Esophagus (tissue), 2 donors: ENCODE measurements around the gene CYFIP2. TPM values are rescaled to one million over a fixed set of nuclear protein-coding genes. Genes with fewer than 3 reads are reported as not detected.

Experiments
- H3K27ac ChIP-seq, 2 donors: one replicate each; pipeline ENCODE4 v1.5.1; 2013; ENCODE audit warnings: low read depth in 2 of 2, mild to moderate bottlenecking in 2 of 2, inconsistent platforms in 1 of 2, low read length in 1 of 2, moderate library complexity in 1 of 2
- H3K27me3 ChIP-seq, 2 donors: one replicate each; pipeline ENCODE4 v1.6.1; 2013; ENCODE audit warnings: low read length in 2 of 2, control low read depth in 1 of 2, mild to moderate bottlenecking in 1 of 2; ENCODE audit not compliant: insufficient read depth in 2 of 2, control insufficient read depth in 1 of 2
- H3K36me3 ChIP-seq, 2 donors: one replicate each; pipeline ENCODE4 v1.6.1; 2013; ENCODE audit warnings: low read length in 1 of 2; ENCODE audit not compliant: control insufficient read depth in 2 of 2, insufficient read depth in 2 of 2
- H3K4me1 ChIP-seq, 2 donors: one replicate each; pipeline ENCODE4 v1.6.1; 2013; ENCODE audit warnings: low read length in 1 of 2; ENCODE audit not compliant: control insufficient read depth in 2 of 2, insufficient read depth in 2 of 2
- H3K4me3 ChIP-seq, 2 donors: one replicate each; pipeline ENCODE4 v1.5.1; 2013; ENCODE audit warnings: low read length in 2 of 2, mild to moderate bottlenecking in 2 of 2, low read depth in 1 of 2, moderate library complexity in 1 of 2
- H3K9me3 ChIP-seq, 2 donors: one replicate each; pipeline ENCODE4 v1.6.1; 2013; ENCODE audit warnings: mild to moderate bottlenecking in 2 of 2, low read depth in 1 of 2, low read length in 1 of 2, moderate library complexity in 1 of 2; ENCODE audit not compliant: control insufficient read depth in 2 of 2, insufficient read depth in 1 of 2
- whole genome bisulfite sequencing, 2 donors: extraction: QIAGEN DNeasy Blood & Tissue Kit; methylation state at CpG; one replicate each; pipeline ENCODE4 v1.1.7; 2013; 5-methylcytosine and 5-hydroxymethylcytosine counted together
- polyA plus RNA-seq, 2 donors: library from polyadenylated mRNA; stranded (reverse); fragments of 200-250 nt; gene quantifications; one replicate each; pipeline ENCODE4 v1.2.3, GENCODE V29; 2013
- donor health status: healthy with polysubstance abuse.
- donor health status: Bipolar disorder and iron deficiency.

CYFIP2 gene
- polyA plus RNA-seq: 1 to 10 TPM; 2.0 to 3.3 TPM

- 0 to 1% methylated on average over 39 to 58 of the region's 58 CpGs for WGBS, 2 donors
- Histone ChIP-seq H3K4me1 (peaks cover 2 to 5% of the 10 kb centered on the region in 2 donors), H3K4me3 (peak within 1 kb of the TSS; percentile 60 to 63), H3K36me3 (no peaks in the 10 kb centered on the region), H3K9me3 (no peaks in the 10 kb centered on the region), H3K27me3 (no peaks in the 10 kb centered on the region), H3K27ac (peak within 1 kb of the TSS; percentile 24 to 29)
These were observed at the start of gene CYFIP2 for GRCh38 chr5:157265714-157266285. Gene CYFIP2, plus strand, starts transcription at chr5:157266123. Its CDS starts 19,239 bp downstream, at chr5:157285362.

DNA sequence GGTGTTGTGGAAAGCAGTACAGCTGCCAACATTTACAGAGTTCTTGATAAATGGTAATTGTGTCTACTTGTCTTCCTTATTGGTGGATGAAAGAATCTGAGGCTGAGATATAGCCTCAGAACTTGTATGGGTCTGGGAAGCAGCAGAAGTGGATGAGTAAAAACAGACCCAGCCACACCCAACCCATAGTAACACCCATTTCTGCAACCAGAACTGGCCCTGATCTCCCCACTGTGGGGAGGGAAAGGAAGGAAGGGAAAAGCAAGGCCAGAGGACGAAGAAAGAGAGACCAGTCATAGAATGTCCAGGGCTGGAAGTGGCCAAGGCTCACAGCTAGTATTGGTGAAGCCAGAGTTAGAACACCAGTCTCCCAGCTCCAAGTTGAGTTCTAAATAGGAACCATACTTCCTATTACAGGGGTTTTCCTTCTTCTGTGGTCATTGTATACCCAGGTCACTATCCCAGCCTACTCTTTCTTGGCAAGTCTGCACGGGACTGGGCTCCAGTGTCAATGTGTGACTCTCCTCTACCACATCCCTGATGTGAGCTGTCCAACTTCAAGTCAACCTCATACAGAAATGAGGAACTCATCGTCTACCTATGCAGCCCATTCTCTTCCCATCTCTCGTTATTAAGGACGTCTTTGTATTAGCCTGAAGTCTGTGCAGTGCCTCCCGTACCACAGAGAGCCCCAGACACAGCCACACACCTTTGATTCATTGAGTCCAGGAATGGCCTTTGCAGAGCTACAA lies 49.4 kb upstream of the CYFIP2 start:
- Histone ChIP-seq H3K27me3 (no peaks in the 10 kb centered on the region), H3K36me3 (no peaks in the 10 kb centered on the region), H3K27ac (no peak overlapping the region), H3K4me3 (no peak overlapping the region), H3K9me3 (no peaks in the 10 kb centered on the region), H3K4me1 (no peaks in the 10 kb centered on the region)
- 76 to 78% methylated on average over 6 of the region's 6 CpGs for WGBS, 2 donors

- Histone ChIP-seq H3K27ac (no peak overlapping the region), H3K9me3 (no peaks in the 10 kb centered on the region), H3K4me3 (no peak overlapping the region), H3K27me3 (no peaks in the 10 kb centered on the region), H3K36me3 (no peaks in the 10 kb centered on the region), H3K4me1 (no peaks in the 10 kb centered on the region)
- WGBS, 2 donors: 48 to 56% methylated on average over 5 of the region's 5 CpGs
These were observed 48.5 kb upstream of the CYFIP2 start for GRCh38 chr5:157217289-157218024.

DNA sequence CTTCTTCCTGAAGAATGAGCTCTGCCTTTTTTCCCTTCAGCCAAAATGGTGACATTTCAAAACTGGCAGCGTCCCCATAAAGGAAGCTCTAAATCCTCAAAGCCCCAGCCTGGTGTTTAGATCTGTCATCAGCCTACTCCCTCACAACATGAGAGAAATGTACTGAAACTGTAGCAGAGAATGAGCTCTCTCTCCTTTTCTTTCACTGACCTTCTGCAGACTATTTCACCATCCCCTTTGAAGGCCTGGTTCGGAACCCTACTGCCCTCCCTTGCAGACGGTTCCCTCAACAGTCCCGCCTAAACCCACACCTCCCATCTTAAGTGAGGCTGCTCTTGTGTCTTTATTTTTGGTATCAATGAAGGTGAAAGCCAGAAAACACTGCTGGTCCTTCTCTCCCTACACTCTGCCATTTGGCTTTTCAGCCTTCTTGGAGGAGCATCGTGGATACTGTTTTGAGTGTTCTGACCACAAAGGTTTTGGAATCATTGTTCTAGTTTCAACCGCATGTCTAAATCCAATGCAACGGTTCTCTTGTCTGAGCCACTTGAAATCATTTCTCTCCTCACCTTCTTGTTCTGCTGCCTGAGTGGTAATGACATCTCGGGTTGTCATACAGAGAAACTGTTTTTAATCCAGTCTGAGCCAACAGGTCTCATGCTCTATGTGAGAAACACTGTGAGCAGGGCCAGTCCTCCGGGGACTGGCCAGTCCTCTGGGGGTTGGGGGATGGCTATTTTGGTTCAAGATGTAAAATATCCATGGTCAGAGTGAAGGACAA lies 46.2 kb upstream of the CYFIP2 start:
- H3K27ac ChIP-seq: no peak overlapping the region
- H3K4me3 ChIP-seq: no peak overlapping the region
- no peaks in the 10 kb centered on the region for H3K9me3 ChIP-seq
- no peaks in the 10 kb centered on the region for H3K27me3 ChIP-seq
- H3K4me1 ChIP-seq: no peaks in the 10 kb centered on the region
- whole genome bisulfite sequencing, 2 donors: 62 to 67% methylated on average over 9 of the region's 9 CpGs
- no peaks in the 10 kb centered on the region for H3K36me3 ChIP-seq

- Histone ChIP-seq H3K9me3 (no peaks in the 10 kb centered on the region), H3K4me1 (no peaks in the 10 kb centered on the region), H3K27ac (no peak overlapping the region), H3K4me3 (no peak overlapping the region), H3K27me3 (no peaks in the 10 kb centered on the region), H3K36me3 (no peaks in the 10 kb centered on the region)
- 82 to 85% methylated on average over 5 of the region's 5 CpGs for WGBS, 2 donors
These were observed 44.0 kb upstream of the CYFIP2 start for GRCh38 chr5:157221959-157222358.

GRCh38 chr5:157222506-157223230 lies 43.3 kb upstream of the CYFIP2 start:
- Histone ChIP-seq H3K36me3 (no peaks in the 10 kb centered on the region), H3K4me3 (no peak overlapping the region), H3K4me1 (no peaks in the 10 kb centered on the region), H3K27ac (no peak overlapping the region), H3K9me3 (no peaks in the 10 kb centered on the region), H3K27me3 (no peaks in the 10 kb centered on the region)
- WGBS, 2 donors: 77 to 79% methylated on average over 10 of the region's 10 CpGs

DNA sequence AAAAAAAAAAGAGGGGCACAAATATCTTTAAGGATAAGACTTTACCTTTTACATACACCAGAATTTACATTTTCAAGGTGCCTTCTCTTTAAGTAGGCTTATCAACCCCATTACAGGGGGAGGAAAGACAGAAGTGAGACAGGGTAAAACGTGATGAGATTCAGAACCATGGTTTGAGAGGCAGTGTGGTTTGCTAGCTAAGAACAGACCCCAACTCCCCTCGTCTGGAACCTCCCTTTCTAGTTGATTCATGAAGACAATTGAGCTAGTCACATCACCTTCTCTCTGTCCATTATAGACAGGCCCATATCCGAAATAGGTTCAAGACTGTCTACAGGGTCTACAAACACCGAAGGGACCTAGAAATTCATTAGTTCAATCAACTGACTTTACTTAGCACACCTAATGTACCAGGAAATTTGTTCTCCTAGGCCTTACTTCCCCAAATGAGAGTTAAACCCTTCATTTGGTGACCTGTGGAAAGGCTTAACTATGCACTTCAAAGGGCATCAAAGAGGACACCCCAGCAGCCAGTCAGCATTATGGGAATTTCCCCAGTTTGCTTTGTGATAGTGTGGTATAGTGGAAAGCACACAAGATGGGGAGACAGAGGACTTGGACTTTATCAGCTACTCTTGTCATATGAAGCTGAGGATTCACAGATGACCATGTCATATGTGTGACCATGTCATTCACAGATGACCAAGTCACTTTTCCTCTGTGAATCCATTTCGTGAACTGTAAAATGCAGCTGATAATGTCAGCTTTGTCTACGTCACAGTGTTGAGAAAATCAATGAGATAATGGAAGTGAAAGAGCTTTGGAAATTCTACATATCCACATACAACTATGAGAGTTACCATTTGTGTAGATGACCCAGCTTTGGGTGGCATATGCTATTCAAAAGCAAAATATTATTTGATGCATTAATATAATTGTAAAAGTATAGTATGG lies 40.2 kb upstream of the CYFIP2 start:
- Histone ChIP-seq H3K4me3 (no peak overlapping the region), H3K4me1 (no peaks in the 10 kb centered on the region), H3K27me3 (no peaks in the 10 kb centered on the region), H3K27ac (no peak overlapping the region), H3K9me3 (no peaks in the 10 kb centered on the region), H3K36me3 (no peaks in the 10 kb centered on the region)
- WGBS, 2 donors: 62 to 69% methylated on average over 6 of the region's 6 CpGs

DNA sequence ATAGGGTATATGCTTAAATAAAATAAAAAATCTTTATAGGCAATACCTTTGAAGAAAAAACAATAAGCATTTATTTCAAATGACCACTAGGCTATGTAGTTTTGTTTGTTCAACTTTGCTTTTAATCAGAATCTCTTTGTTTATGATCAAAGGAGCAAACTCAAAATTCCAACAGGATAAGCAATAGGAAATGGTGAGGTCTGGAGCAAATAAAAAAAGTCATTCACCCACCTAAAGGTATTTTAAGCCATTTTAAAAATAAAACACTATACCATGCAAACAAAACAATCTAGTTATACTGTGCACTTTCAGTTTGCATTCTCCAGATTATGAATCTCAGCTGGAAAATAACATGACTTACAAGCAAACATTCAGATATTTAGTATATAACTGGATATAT lies 35.3 kb upstream of the CYFIP2 start:
- Histone ChIP-seq H3K27me3 (no peaks in the 10 kb centered on the region), H3K9me3 (no peaks in the 10 kb centered on the region), H3K27ac (no peak overlapping the region), H3K4me1 (no peaks in the 10 kb centered on the region), H3K4me3 (no peak overlapping the region), H3K36me3 (no peaks in the 10 kb centered on the region)
